BJ (cell line): ENCODE results near the gene TMEFF1. TPM values are rescaled to one million over a fixed set of nuclear protein-coding genes. Genes with fewer than 3 reads are reported as not detected.

Source experiments
- CTCF ChIA-PET: fragments of 350-600 bp; formaldehyde crosslinking; extraction: SDS; loops from one replicate; lab custom pipeline; 2021; ENCODE audit warnings: antibody characterized with exemption, inconsistent platforms; lab: Yijun Ruan, JAX
- POLR2A ChIA-PET: fragments of 300-600 bp; sonication (Branson Sonifier 250); formaldehyde crosslinking; extraction: SDS; loops from one replicate; lab custom pipeline; 2021; ENCODE audit warnings: antibody characterized with exemption; lab: Charles Lee
- DNase-seq: peaks from one replicate; pipeline ENCODE4 v3.0.0-alpha.2; 2011; ENCODE audit warnings: low read depth
- H3K27me3 ChIP-seq: 2 replicates; pipeline ENCODE4 v1.6.0; 2011; ENCODE audit warnings: low read length; ENCODE audit not compliant: control insufficient read depth, insufficient read depth
- H3K36me3 ChIP-seq: 2 replicates; pipeline ENCODE4 v1.5.1; 2011; ENCODE audit warnings: low read length; ENCODE audit not compliant: control insufficient read depth, insufficient read depth
- H3K4me3 ChIP-seq: 2 replicates; pipeline ENCODE4 v1.5.1; 2011; ENCODE audit warnings: low read depth, mild to moderate bottlenecking, control low read depth, low read length
- polyA plus RNA-seq: library from polyadenylated mRNA; depleted of rRNA; stranded (reverse); fragments of >200 nt; gene quantifications from 2 replicates; pipeline ENCODE4 v1.2.3, GENCODE V29; 2011
- TF ChIP-seq, protein P1 (sequence below): IDR thresholded peaks from 2 replicates; pipeline ENCODE4 v1.5.1; 2011; ENCODE audit warnings: low read depth, mild to moderate bottlenecking, control low read depth, inconsistent platforms, low read length, moderate library complexity; ENCODE audit not compliant: insufficient read depth

Gene TMEFF1
- polyA plus RNA-seq, 1 experiment: 0.10 TPM

DNA sequence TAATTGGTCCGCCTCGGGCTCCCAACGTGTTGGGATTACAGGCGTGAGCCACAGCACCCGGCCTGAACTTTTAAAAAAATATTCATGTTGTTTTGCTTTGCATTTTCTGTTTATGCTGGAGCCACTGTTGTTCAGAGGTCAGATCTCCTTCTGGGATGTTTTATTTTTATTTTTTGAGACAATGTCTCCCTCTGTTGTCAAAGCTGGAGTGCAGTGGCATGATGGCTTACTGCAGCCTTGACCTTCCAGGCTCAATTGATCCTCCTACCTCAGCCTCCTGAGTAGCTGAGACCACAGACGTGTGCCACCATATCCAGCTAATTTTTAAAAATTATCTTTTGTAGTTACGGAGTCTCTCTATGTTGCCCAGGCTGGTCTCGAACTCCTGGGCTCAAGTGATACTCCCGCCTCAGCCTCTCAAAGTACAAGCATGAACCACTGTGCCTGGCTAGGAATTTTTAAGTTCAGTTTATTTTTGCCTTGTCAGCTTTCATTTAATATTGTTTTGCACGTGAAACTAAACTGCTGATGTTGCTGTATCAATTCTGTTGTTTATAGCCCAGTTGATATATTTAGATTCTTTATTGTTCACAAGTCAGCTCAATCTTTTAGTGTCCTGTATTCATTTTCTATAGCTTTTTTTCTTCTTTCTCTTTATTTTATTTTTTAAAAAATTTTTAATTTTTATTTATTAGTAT is 13.7 kb downstream of the TMEFF1 start:
- no peak for DNase-seq
- H3K4me3 ChIP-seq: no peak overlapping the region
- no peaks in the 10 kb centered on the region for H3K27me3 ChIP-seq
- POLR2A ChIA-PET: no interaction called here
- TF ChIP-seq, protein P1, sequence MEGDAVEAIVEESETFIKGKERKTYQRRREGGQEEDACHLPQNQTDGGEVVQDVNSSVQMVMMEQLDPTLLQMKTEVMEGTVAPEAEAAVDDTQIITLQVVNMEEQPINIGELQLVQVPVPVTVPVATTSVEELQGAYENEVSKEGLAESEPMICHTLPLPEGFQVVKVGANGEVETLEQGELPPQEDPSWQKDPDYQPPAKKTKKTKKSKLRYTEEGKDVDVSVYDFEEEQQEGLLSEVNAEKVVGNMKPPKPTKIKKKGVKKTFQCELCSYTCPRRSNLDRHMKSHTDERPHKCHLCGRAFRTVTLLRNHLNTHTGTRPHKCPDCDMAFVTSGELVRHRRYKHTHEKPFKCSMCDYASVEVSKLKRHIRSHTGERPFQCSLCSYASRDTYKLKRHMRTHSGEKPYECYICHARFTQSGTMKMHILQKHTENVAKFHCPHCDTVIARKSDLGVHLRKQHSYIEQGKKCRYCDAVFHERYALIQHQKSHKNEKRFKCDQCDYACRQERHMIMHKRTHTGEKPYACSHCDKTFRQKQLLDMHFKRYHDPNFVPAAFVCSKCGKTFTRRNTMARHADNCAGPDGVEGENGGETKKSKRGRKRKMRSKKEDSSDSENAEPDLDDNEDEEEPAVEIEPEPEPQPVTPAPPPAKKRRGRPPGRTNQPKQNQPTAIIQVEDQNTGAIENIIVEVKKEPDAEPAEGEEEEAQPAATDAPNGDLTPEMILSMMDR: no peak
- H3K36me3 ChIP-seq: no peaks in the 10 kb centered on the region
- CTCF ChIA-PET: no interaction called here

DNA sequence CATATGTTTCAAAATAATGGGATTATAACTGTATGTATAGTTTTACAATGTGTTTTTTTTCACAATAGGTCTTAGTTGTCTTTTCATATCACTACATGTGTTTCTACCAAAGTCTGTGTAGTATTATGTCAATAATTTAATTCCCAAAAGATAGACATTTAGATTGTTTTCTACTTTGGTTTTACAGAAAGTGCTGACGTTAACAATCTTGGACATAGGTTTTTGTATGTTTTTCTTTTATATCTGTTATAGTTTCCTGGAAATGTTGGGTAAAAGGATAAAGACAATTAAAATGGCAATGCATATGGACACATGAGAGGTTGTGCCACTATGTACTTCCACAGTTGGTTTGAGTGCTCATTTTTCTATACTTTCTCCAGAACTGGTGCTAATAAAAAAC is 15.2 kb downstream of the TMEFF1 start:
- no peaks in the 10 kb centered on the region for H3K36me3 ChIP-seq
- no peak for DNase-seq
- ChIA-PET CTCF (no interaction called here), POLR2A (no interaction called here)
- H3K4me3 ChIP-seq: no peak overlapping the region
- TF ChIP-seq, protein P1: no peak
- H3K27me3 ChIP-seq: no peaks in the 10 kb centered on the region

DNA sequence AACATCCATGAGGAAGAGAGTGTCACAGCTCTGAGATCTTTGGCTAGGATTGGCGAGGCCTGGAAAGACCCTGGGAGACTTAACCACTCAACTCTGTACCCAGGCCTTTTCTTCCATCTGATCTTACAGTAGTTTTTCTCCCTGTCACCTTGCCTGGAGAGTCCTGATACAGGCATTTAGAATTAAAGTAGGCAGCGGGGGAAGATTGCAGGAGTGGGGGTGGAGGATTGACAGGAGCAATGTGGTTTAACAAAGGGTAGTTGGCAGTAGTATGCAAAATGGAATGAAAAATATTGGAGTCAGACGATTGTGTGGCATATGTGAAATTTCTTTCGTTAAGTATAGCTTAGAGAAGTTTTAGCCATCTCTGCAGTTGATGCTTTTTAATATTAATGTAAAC is 16.9 kb downstream of the TMEFF1 start:
- CTCF ChIA-PET: no interaction called here
- POLR2A ChIA-PET: no interaction called here
- DNase-seq: no peak
- H3K4me3 ChIP-seq: no peak overlapping the region
- TF ChIP-seq, protein P1: no peak
- H3K36me3 ChIP-seq: no peaks in the 10 kb centered on the region
- no peaks in the 10 kb centered on the region for H3K27me3 ChIP-seq

DNA sequence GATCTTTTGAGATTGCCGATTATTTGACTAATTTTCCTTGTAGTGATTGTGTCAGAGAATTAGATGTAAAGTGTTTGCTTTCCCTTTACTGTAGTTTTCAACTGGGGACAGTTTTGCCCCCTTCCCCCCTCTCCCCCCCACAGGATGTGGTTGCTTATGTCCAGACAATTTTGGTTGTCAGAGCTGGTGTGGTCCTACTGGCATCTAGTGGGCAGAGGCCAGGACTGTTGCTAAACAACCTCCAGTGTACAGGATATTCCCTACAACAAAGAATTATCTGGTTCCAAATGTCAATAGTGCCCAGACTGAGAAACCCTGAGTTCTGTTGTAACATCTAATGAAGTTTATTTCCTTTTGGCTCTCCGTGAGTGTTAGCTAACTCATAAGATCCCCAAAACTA is 20.0 kb downstream of the TMEFF1 start:
- ChIA-PET POLR2A (interaction anchor here (0.6 to 0.7 kb wide), 2 partner anchors 12 to 174 kb away, joined by 7 to 8 read pairs; no protein-coding TSS in a partner anchor), CTCF (interaction anchor here (0.7 to 2.0 kb wide), 3 partner anchors 14 to 169 kb away, joined by 4 to 6 read pairs (median 4); no protein-coding TSS in a partner anchor)
- DNase-seq: no peak
- Histone ChIP-seq H3K36me3 (no peaks in the 10 kb centered on the region), H3K27me3 (no peaks in the 10 kb centered on the region), H3K4me3 (no peak overlapping the region)
- TF ChIP-seq, protein P1: peak; percentile 13; the same call in 1 of the 2 replicates

DNA sequence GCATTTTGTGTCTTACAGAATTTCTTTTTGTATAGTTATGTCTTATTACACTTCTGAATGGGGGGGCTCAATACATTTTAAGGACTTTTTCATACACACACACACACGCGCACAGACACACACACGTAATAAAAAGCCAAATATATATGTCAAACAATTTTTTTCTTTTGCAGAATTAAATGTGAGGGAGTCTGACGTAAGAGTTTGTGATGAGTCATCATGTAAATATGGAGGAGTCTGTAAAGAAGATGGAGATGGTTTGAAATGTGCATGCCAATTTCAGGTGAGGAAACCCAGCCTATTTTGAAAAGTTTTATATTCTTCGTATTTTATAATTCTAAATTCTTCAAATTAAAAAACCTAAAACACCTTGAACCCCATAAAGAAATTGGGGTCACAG is 25.6 kb downstream of the TMEFF1 start:
- TF ChIP-seq, protein P1: no peak
- H3K4me3 ChIP-seq: no peak overlapping the region
- POLR2A ChIA-PET: no interaction called here
- CTCF ChIA-PET: no interaction called here
- no peak for DNase-seq
- no peaks in the 10 kb centered on the region for H3K27me3 ChIP-seq
- H3K36me3 ChIP-seq: no peaks in the 10 kb centered on the region
